ENCODE measurements around the gene PTPRCAP.
A peak's percentile ranks its signal among the peaks of the same experiment; 100 is the strongest.
"Not testable (repeated sequence)": the region's sequence is repeated elsewhere in the genome, so short reads cannot be mapped to it uniquely, and the experiment has no call there.

Gene PTPRCAP, protein sequence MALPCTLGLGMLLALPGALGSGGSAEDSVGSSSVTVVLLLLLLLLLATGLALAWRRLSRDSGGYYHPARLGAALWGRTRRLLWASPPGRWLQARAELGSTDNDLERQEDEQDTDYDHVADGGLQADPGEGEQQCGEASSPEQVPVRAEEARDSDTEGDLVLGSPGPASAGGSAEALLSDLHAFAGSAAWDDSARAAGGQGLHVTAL

GRCh38 chr11:67437082-67437808, at the start of gene PTPRCAP:
TSS of gene PTPRCAP (minus strand) at chr11:67437682. CDS start at chr11:67437619, 63 bp downstream.
- DNase-seq (ENCODE audit: low spot score): no peak

- DNase-seq (ENCODE audit: low spot score): no peak
Measured at GRCh38 chr11:67486481-67487195, 49.2 kb upstream of the PTPRCAP start.

DNA sequence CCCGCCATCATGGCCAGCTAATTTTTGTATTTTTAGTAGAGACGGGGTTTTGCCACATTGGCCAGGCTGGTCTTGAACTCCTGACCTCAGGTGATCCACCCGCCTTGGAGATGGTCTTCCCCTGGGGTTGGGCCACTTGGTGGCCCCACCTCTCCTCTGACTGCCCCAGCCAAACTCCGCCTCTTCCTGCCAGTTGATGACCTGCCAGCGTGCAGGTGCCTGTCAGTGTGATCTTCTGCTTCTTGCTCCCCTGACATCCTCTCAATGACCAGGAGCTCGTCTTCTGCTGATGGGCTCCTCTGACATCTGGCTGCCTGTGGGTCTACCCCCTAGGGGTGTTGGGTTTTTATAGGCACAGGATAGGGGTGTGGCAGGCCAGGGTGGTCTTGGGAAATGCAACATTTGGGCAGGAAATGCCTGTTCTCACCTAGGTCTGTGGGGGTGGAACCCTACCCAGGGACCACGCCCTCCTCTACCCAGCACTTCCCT, 48.4 kb upstream of the PTPRCAP start:
- not testable (repeated sequence) for DNase-seq (ENCODE audit: low spot score)

- no peak for DNase-seq (ENCODE audit: low spot score)
Measured at GRCh38 chr11:67484847-67485311, 47.4 kb upstream of the PTPRCAP start.

DNA sequence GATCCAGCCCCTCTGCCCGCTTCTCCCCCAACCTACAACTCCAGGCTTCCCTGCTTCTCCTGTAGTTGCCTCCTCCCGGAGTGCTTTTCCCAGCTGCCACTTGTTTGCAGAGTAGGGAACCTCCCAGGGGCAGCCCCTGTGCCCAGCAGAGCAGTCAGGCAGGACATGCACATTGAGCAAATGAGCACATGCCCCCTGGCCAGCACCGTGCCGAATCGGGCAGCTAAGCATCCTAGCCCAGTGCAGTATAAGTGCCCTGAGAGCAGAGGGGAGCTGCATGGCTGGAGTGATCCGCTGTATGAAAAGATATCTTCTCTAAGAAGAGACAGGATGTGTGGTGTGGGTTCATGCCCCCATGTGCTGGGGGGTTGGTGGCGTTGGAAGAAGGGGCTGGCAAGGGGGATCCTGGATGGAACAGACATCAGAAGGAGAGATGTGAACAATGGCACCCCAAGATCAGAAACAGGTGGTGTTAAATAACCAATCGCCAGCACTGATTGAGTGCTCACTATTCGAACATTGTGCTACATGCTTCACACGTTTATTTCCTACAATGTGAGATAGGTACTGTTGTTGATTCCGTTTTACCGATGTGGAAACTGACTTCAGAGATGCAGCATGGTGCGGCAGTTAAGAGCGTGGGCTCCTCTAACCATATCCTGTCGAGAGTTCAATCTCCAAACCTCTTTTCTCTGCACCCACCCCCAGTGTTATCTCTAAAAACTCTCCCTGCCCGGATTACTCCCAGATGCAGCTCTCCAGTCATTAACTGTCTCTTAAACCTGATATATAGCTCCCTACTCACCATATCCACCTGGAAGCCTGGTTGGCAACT, 46.6 kb upstream of the PTPRCAP start:
- no peak for DNase-seq (ENCODE audit: low spot score)

- DNase-seq (ENCODE audit: low spot score): peak; percentile 99
Measured at GRCh38 chr11:67482827-67483798, 45.6 kb upstream of the PTPRCAP start, which contains the start of gene AIP. TSS of gene AIP (plus strand) at chr11:67483026. CDS start at chr11:67483159, 133 bp downstream.

DNA sequence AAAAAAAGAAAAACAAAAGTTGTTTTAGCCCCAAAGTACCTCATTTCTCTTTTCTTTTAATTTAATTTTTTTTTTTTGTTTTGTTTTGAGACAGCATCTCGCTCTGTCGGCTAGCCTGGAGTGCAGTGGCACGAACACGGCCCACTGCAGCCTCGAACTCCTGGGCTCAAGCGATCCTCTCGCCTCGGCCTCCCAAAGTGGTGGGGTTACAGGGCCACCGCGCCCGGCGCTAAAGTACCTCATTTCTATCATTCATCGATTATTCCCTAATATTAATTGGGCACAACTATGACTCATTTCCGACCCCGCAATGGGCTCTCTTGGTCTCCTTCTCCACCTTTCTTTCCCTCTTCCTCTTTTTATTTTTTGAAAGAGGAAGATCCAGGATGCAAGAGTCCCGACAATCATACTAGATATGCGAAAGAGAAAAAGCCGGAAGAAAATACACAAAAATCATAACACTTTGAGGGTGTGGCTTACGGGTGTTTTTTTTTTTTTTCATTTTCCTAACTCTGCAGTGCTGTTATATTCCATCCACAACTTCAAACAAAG, 44.9 kb upstream of the PTPRCAP start:
- peak; percentile 25 for DNase-seq (ENCODE audit: low spot score)

DNA sequence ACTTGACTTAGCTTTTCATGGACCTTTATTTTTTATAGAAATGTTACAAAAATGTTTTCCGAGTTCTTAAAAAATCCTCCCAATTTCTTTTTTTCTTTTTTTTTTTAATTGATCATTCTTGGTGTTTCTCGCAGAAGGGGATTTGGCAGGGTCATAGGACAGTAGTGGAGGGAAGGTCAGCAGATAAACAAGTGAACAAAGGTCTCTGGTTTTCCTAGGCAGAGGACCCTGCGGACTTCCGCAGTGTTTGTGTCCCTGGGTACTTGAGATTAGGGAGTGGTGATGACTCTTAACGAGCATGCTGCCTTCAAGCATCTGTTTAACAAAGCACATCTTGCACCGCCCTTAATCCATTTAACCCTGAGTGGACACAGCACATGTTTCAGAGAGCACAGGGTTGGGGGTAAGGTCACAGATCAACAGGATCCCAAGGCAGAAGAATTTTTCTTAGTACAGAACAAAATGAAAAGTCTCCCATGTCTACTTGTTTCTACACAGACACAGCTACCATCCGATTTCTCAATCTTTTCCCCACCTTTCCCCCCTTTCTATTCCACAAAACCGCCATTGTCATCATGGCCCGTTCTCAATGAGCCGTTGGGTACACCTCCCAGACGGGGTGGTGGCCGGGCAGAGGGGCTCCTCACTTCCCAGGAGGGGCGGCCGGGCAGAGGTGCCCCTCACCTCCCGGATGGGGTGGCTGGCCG, 40.0 kb upstream of the PTPRCAP start:
- DNase-seq (ENCODE audit: low spot score): not testable (repeated sequence)

DNA sequence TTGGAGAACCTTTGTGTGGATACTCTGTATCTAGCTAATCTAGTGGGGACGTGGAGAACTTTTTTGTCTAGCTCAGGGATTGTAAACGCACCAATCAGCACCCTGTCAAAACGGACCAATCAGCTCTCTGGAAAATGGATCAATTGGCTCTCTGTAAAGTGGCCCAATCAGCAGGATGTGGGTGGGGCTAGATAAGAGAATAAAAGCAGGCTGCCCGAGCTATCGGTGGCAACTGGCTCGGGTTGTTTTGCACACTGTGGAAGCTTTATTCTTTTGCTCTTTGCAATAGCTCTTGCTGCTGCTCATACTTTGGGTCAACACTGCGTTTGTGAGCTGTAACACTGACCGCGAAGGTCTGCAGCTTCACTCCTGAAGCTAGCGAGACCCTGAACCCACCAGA, 39.2 kb upstream of the PTPRCAP start:
- DNase-seq (ENCODE audit: low spot score): not testable (repeated sequence)

DNA sequence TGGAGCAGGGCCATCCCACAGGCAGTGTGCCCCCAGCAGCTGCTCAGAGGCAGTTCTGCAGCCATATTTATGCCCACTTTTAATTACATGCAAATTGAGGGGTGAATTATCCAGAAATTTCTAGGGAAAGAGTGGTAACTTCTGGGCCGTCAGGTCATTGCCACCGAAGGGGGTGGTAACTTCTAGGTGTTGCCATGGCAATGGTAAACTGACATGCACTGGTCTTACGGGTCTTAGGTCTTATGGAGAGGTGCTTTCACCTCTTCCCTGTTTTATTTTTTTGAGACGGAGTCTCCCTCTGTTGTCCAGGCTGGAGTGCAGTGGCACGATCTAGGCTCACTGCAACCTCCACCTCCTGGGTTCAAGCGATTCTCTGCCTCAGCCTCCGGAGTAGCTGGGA, 35.4 kb upstream of the PTPRCAP start:
- no peak for DNase-seq (ENCODE audit: low spot score)

GRCh38 chr11:67470337-67471002, 33.0 kb upstream of the PTPRCAP start:
- no peak for DNase-seq (ENCODE audit: low spot score)

DNA sequence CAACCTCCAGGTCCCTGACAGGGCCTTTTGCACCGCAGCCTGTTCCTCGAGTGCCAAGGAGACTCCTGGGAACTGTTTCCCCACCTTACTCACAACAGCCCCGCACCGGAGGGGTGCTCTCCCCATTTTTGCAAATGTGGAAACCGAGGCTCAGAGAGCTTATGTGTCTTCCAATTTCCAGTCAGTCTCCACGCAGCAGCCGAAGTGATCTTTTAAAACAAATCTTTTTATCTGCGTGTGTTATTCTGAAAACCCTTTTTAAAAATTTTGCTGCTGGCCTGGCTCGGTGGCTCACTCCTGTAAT, 32.0 kb upstream of the PTPRCAP start:
- no peak for DNase-seq (ENCODE audit: low spot score)

DNA sequence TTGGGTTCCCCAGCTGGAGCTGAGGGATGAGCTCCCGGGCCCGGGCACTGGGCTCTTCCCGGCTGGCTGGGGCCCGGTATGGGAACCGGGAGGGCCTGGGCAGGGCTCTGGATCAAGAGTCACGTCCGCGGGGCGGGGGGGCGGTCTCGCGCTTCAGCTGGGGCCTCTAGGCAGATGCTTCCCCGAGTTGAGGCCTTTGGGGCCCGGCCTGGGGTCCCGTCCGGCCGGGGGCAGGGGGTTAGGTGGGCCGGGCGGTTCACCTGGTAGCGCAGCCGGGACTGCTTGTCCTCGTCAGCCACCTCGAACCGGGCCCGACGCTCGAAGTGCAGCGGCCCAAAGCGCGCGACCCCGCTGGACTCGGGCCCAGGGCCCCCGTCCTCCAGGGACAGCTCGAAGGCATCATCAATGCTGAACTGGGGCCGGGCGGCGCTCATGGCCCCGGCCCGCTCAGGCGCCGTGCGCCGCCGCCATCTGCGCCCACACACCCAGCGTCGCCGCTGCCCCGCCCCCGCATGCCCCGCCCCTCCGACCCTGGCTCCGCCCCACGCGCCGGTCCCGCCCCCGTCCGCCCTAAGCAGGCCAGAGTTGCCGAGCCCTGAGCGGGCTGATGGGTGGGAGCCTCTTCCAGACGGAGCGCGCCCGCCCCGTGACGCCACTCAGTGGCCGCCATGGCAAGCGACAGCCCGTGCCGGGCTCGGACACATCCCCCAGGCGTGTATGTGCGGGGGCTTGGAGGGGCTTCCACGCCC, 31.5 kb upstream of the PTPRCAP start, which contains the start of gene TMEM134:
TSS of gene TMEM134 (minus strand) at position 493 of the 749 bp plus-strand sequence. CDS start at position 434, 59 bp downstream.
- DNase-seq (ENCODE audit: low spot score): peak; percentile 92

DNA sequence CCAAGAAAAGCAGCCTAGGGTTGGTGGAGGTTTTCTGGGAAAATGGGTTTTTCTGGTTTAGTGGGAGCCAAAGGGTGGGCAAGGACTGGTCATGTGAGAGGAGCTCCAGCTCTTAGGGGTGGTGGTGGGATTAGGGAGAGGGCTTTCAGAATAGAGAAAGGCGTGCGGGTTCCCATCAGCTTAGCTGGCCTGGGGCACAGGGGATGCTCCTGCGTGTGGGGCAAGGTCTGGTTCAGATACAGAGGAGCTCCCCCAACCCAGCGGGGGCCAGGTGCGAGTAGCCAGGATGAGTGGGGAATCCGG, 30.9 kb upstream of the PTPRCAP start:
- no peak for DNase-seq (ENCODE audit: low spot score)

DNA sequence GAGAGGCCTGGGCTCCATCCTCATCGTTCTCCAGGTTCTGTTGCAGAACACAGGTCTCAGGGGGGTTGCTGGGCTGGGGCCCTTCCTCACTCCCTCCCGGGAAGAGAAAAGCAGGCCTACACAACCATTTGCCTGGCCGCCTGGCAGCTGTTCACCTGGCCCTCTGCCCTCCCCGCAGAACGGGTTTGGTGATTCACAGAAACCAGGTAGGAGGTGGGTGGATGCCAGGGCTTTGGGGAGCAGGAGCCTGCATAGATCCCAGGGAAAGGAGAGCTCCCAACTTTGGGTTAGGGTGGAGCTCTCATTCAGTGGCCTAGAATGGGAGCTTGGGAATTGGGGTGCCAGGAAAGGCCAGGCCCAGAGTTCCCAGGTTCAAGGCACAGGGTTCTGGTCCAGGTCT, 30.6 kb upstream of the PTPRCAP start:
- no peak for DNase-seq (ENCODE audit: low spot score)

DNA sequence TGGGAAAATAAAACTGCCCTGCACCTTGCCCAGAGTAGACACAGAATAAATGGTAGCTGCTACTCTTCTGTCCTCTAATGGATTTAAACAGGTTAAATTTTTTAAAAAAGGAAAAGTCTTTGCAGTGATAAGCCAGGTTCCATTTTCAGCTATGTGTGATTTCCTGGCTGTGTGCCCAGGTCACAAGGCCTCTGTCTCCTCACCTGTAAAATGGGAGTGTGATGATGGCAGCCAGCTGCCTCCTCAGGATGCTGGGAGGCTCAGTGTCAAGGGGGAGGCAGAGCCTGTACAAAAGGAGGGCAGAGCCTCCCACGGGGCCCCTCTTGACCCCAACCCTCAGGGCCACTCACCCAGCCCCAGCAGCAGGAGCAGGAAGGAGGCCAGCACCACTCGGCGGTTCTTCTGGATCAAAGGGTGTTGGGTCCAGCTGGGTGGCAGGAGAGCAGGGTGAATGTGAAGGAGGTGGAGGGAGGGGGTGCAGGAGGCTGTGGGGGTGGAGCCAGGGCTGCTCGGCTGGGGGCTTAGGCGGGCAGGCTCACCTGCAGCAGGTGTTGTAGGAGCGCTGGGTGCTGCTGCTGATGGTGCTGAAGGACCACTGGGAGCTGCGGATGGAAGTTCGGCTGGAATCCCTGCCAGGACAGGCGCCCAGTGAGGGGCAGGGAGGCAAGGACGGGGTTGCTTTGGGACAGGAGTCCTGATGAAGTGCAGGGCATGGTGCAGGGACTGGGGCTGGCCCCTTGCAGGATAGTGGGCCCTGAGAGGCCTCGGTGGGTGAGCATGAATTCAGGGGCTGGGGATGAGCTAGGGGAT, 29.7 kb upstream of the PTPRCAP start:
- DNase-seq (ENCODE audit: low spot score): no peak

DNA sequence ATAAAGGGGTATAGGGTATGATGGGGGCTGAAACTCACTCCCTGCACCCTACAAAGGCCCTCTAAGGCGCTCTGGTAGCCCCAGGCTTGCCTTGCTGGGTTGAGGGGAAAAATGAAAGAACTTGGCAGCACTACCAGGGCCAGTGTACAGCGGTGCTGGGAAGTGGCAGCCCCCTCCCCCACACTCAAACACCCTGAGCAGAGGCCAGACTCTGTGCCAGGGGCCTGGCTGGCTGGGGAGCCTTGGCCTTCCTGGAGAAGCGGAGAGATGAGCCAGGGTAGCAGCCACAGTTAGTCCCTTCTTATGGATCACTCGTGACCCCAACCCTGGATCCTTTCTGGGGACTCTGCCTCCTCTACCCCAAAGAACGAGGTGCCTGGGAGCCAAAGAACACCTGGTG, 28.9 kb upstream of the PTPRCAP start:
- no peak for DNase-seq (ENCODE audit: low spot score)

- DNase-seq (ENCODE audit: low spot score): not testable (repeated sequence)
Measured at GRCh38 chr11:67465530-67465929, 28.0 kb upstream of the PTPRCAP start.
